ENCODE data around the gene SUSD3.

SUSD3 gene

DNA sequence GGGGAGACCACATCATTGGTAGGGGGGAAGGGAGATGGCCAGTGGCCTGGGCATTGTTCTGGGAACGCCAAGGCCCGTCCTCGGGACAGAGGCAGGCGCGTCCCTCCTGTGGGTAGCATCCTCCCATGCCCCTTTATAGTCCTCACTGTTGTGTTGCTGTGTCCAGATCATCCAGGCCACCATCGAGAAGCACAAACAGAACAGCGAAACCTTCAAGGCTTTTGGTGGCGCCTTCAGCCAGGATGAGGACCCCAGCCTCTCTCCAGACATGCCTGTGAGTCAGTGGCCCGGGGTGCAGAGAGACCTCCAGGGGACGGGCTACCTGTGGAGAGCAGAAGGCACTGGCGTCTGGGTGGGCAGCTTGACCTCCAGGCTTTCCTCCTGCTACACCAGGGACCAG, 38.4 kb upstream of the SUSD3 start:
- TF ChIP-seq, protein P1, sequence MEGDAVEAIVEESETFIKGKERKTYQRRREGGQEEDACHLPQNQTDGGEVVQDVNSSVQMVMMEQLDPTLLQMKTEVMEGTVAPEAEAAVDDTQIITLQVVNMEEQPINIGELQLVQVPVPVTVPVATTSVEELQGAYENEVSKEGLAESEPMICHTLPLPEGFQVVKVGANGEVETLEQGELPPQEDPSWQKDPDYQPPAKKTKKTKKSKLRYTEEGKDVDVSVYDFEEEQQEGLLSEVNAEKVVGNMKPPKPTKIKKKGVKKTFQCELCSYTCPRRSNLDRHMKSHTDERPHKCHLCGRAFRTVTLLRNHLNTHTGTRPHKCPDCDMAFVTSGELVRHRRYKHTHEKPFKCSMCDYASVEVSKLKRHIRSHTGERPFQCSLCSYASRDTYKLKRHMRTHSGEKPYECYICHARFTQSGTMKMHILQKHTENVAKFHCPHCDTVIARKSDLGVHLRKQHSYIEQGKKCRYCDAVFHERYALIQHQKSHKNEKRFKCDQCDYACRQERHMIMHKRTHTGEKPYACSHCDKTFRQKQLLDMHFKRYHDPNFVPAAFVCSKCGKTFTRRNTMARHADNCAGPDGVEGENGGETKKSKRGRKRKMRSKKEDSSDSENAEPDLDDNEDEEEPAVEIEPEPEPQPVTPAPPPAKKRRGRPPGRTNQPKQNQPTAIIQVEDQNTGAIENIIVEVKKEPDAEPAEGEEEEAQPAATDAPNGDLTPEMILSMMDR (IDR thresholded peaks at IDR 0.05), result no peak
- H3K27me3 ChIP-seq (ENCODE audit: control insufficient read depth, insufficient read depth, low read length), result no peaks in the 10 kb centered on the region
- H3K4me3 ChIP-seq (ENCODE audit: low read depth, low read length), result no peak overlapping the region
- H3K36me3 ChIP-seq (ENCODE audit: control insufficient read depth, insufficient read depth, low read length), result no peaks in the 10 kb centered on the region
- no peaks in the 10 kb centered on the region for H3K4me1 ChIP-seq
- no peak overlapping the region for H3K4me2 ChIP-seq (ENCODE audit: low read length)
- no peaks in the 10 kb centered on the region for H3K9me3 ChIP-seq (ENCODE audit: control insufficient read depth, low read length)
- H3K27ac ChIP-seq, result no peak overlapping the region
- H3K79me2 ChIP-seq, result no peaks in the 10 kb centered on the region
- no peak overlapping the region for H3K9ac ChIP-seq
- H2AFZ ChIP-seq, result no peak overlapping the region

DNA sequence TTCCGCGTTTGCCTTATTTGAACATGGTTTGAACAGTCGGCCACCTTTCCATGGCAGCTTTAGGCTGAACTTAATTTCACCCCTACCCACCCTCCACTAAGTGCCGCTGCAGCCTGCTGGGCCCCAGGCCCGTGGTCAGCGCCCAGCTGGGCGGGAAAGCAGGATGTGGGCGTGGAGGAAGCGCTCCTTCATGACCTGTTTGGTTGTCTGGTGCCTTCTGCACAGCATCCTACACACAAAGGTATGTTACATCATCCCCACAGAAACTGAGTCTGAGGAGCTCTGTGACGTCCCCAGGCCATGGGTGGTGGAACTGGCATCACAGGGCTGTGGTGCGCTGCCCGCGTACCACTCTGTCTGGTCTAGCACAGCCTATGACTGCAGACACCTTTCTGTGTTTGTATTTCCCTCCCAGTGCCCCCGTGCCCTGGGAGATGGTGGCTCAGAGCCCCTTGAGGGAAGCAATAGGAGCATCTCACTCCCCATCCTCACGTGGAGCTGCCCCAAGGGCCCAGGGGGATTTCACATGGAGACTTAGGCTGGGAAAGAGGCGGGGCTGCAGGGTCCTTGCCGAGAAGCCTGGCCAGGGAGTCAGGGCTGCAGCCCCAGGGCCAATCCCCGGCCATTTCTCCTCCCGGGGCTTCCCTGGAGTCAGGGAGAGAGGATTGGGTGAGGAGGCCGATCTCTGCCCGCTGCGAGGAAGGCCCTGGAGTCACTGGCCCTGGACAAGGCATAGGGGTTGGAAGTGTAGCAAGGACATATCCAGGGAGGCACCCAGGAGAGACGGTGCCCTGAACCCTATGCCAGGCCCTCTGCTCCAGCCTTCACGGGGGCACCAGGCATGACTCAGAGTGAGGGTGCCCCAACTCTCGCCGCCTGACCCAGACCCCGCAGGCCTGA, 37.5 kb upstream of the SUSD3 start:
- TF ChIP-seq, protein P1 (IDR thresholded peaks at IDR 0.05), result no peak
- no peaks in the 10 kb centered on the region for H3K36me3 ChIP-seq (ENCODE audit: control insufficient read depth, insufficient read depth, low read length)
- H3K9ac ChIP-seq, result no peak overlapping the region
- no peak overlapping the region for H3K4me3 ChIP-seq (ENCODE audit: low read depth, low read length)
- no peaks in the 10 kb centered on the region for H3K27me3 ChIP-seq (ENCODE audit: control insufficient read depth, insufficient read depth, low read length)
- no peaks in the 10 kb centered on the region for H3K79me2 ChIP-seq
- no peaks in the 10 kb centered on the region for H3K9me3 ChIP-seq (ENCODE audit: control insufficient read depth, low read length)
- no peak overlapping the region for H3K4me2 ChIP-seq (ENCODE audit: low read length)
- no peak overlapping the region for H3K27ac ChIP-seq
- H2AFZ ChIP-seq, result no peak overlapping the region
- H3K4me1 ChIP-seq, result no peaks in the 10 kb centered on the region

DNA sequence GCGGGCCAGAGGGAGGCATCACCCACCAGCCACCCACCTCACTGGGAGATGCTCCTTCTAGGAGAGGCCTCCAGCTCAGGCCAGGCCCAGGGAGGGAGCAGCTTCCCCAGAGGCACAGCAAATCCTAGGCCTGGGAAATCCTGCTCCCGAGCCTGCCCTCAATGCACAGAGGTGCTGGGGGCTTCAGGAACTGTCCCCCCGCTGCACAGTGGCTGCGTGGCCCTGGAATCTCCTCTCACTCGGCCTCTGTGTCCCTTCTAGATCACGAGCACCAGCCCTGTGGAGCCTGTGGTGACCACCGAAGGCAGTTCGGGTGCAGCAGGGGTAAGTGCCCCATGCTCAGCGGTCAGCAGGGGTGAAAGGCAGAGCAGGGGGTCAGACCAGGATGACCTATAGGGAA, 36.4 kb upstream of the SUSD3 start:
- Histone ChIP-seq H3K4me3 (ENCODE audit: low read depth, low read length) (no peak overlapping the region), H3K79me2 (no peaks in the 10 kb centered on the region), H3K9me3 (ENCODE audit: control insufficient read depth, low read length) (no peaks in the 10 kb centered on the region), H2AFZ (no peak overlapping the region), H3K27ac (no peak overlapping the region), H3K9ac (no peak overlapping the region), H3K27me3 (ENCODE audit: control insufficient read depth, insufficient read depth, low read length) (no peaks in the 10 kb centered on the region), H3K36me3 (ENCODE audit: control insufficient read depth, insufficient read depth, low read length) (no peaks in the 10 kb centered on the region), H3K4me1 (no peaks in the 10 kb centered on the region), H3K4me2 (ENCODE audit: low read length) (no peak overlapping the region)
- TF ChIP-seq, protein P1 (IDR thresholded peaks at IDR 0.05), result no peak

DNA sequence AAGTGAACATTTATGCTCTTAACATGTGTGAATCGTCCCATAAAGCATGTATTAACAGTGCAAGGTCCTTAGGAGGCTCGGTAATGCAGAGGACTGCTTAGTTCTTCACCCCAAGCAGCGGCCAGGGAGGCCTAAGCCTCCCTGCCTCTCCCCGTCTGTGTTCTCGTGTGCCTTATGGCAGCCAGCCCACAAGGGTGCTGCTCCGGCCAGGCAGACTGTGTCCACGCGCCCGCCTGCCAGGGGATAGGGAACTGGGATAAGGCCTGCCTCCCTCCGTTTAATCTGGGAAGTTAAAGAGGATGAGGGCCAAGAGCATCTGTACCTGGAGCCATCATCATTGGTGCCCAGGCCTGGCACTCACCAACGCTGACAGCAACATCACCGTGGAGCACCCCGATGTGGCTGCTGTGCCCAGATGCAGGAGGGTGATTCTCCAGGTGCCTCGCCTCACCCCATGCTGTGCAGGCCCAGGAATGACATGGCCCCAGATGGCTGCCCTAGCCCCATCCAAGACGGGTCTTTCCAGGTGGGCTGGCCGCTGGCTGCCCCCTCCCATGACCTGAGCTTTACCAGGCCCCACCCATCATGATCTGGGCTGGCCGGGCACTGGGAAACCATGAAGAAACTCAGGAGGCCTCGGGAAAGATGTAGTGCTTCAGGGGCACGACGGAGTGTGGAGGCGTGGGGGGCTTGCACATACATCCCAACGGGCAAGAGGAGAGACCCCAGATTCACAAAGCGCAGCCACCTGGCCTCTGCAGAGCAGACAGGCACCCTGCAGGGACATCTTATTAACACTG, 35.6 kb upstream of the SUSD3 start:
- Histone ChIP-seq H3K9me3 (ENCODE audit: control insufficient read depth, low read length) (no peaks in the 10 kb centered on the region), H3K4me3 (ENCODE audit: low read depth, low read length) (no peak overlapping the region), H2AFZ (no peak overlapping the region), H3K4me1 (no peaks in the 10 kb centered on the region), H3K36me3 (ENCODE audit: control insufficient read depth, insufficient read depth, low read length) (no peaks in the 10 kb centered on the region), H3K79me2 (no peaks in the 10 kb centered on the region), H3K9ac (no peak overlapping the region), H3K27ac (no peak overlapping the region), H3K4me2 (ENCODE audit: low read length) (no peak overlapping the region), H3K27me3 (ENCODE audit: control insufficient read depth, insufficient read depth, low read length) (no peaks in the 10 kb centered on the region)
- TF ChIP-seq, protein P1 (IDR thresholded peaks at IDR 0.05), result no peak
